Neutrophil (primary cell): ENCODE measurements around the gene CCDC192.
"Not testable (repeated sequence)": the region's sequence is repeated elsewhere in the genome, so short reads cannot be mapped to it uniquely, and the experiment has no call there.

ENCODE experiments used
- H3K27ac ChIP-seq: fragments of 200-600 bp; sonication (generic); 2 replicates; pipeline ENCODE4 v1.5.1; 2016; ENCODE audit warnings: mild to moderate bottlenecking, moderate library complexity
- H3K27me3 ChIP-seq: fragments of 200-600 bp; sonication (generic); 2 replicates; pipeline ENCODE4 v1.6.0; 2016; ENCODE audit warnings: mild to moderate bottlenecking
- H3K36me3 ChIP-seq: fragments of 200-600 bp; sonication (generic); 2 replicates; pipeline ENCODE4 v1.5.1; 2017
- H3K4me1 ChIP-seq, 2 experiments: fragments of 200-600 bp in 1 of 2; sonication (generic) in 1 of 2; 1 replicate in 1 of 2; 2 replicates in 1 of 2; pipeline versions ENCODE4 v1.5.1 to v1.6.1; 2013 to 2016; ENCODE audit warnings: low read depth in 1 of 2, low read length in 1 of 2, mild to moderate bottlenecking in 1 of 2, moderate library complexity in 1 of 2; ENCODE audit not compliant: control insufficient read depth in 1 of 2, insufficient read depth in 1 of 2
- H3K4me3 ChIP-seq, 2 experiments: fragments of 200-600 bp in 1 of 2; sonication (generic) in 1 of 2; 1 replicate in 1 of 2; 2 replicates in 1 of 2; pipeline ENCODE4 v1.5.1; 2013 to 2016; ENCODE audit warnings: low read depth in 1 of 2, low read length in 1 of 2, mild to moderate bottlenecking in 1 of 2, moderate library complexity in 1 of 2
- H3K9me3 ChIP-seq: fragments of 200-600 bp; sonication (generic); 2 replicates; pipeline ENCODE4 v1.5.1; 2016
- CTCF ChIP-seq: fragments of 200-600 bp; sonication (generic); IDR thresholded peaks from 2 replicates; pipeline ENCODE4 v1.5.1; 2016; ENCODE audit warnings: antibody characterized with exemption

The CCDC192 gene

GRCh38 chr5:127741412-127741811 lies 38.2 kb downstream of the CCDC192 start:
- Histone ChIP-seq H3K36me3 (no peaks in the 10 kb centered on the region), H3K27ac (no peak overlapping the region), H3K9me3 (no peaks in the 10 kb centered on the region), H3K4me1 (no peaks in the 10 kb centered on the region), H3K4me3 (no peak overlapping the region), H3K27me3 (no peaks in the 10 kb centered on the region)
- no peak for TF ChIP-seq CTCF

DNA sequence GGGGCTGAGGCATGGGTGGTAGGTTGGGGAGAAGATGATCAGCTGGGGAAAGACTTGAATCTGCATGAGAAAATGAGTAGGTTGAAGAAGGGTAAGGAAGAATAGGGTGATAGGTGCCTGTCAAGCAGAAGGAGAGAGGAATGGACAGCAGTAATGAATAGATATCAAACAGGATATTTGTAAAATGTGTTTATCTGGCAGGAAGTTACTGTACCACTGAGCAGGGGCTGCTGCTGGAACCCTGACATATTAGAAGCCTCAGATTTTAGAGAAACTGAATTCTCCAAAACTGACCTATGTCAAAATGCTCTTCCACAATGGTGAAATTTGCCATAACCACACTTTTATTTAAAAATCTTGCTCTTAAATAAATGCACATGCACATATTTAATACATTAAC lies 41.0 kb downstream of the CCDC192 start:
- Histone ChIP-seq H3K9me3 (no peaks in the 10 kb centered on the region), H3K4me1 (no peaks in the 10 kb centered on the region), H3K4me3 (no peak overlapping the region), H3K27me3 (no peaks in the 10 kb centered on the region), H3K36me3 (no peaks in the 10 kb centered on the region), H3K27ac (no peak overlapping the region)
- TF ChIP-seq CTCF, result no peak

- Histone ChIP-seq H3K9me3 (no peaks in the 10 kb centered on the region), H3K27me3 (no peaks in the 10 kb centered on the region), H3K4me1 (no peaks in the 10 kb centered on the region), H3K27ac (no peak overlapping the region), H3K4me3 (no peak overlapping the region), H3K36me3 (no peaks in the 10 kb centered on the region)
- TF ChIP-seq CTCF, result no peak
Observed at GRCh38 chr5:127746756-127747155, 43.6 kb downstream of the CCDC192 start.

DNA sequence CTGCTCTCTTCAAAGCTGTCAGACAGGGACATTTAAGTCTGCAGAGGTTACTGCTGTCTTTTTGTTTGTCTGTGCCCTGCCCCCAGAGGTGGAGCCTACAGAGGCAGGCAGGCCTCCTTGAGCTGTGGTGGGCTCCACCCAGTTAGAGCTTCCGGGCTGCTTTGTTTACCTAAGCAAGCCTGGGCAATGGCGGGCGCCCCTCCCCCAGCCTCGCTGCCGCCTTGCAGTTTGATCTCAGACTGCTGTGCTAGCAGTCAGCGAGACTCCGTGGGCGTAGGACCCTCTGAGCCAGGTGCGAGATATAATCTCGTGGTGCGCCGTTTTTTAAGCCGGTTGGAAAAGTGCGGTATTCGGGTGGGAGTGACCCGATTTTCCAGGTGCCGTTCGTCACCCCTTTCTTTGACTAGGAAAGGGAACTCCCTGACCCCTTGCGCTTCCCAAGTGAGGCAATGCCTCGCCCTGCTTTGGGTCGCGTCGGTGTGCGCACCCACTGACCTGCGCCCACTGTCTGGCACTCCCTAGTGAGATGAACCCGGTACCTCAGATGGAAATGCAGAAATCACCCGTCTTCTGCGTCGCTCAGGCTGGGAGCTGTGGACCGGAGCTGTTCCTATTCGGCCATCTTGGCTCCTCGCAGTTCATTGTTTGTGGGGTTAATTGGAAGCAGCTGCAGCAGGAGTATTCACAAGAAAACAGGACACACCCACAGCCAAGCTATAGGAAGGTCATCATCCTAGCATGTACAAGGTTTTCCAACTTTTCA lies 49.5 kb downstream of the CCDC192 start:
- not testable (repeated sequence) for H3K27me3 ChIP-seq, H3K4me1 ChIP-seq, H3K4me3 ChIP-seq, H3K27ac ChIP-seq, H3K9me3 ChIP-seq, H3K36me3 ChIP-seq

- H3K4me3 ChIP-seq, result no peak overlapping the region
- no peaks in the 10 kb centered on the region for H3K9me3 ChIP-seq
- H3K27me3 ChIP-seq, result no peaks in the 10 kb centered on the region
- no peaks in the 10 kb centered on the region for H3K36me3 ChIP-seq
- H3K27ac ChIP-seq, result no peak overlapping the region
- H3K4me1 ChIP-seq, result no peaks in the 10 kb centered on the region
- TF ChIP-seq CTCF, result no peak
Observed at GRCh38 chr5:127754259-127754658, 51.1 kb downstream of the CCDC192 start.

GRCh38 chr5:127754706-127755105 lies 51.5 kb downstream of the CCDC192 start:
- H3K4me3 ChIP-seq, result no peak overlapping the region
- TF ChIP-seq CTCF, result no peak
- H3K36me3 ChIP-seq, result no peaks in the 10 kb centered on the region
- H3K27me3 ChIP-seq, result no peaks in the 10 kb centered on the region
- H3K9me3 ChIP-seq, result no peaks in the 10 kb centered on the region
- no peaks in the 10 kb centered on the region for H3K4me1 ChIP-seq
- H3K27ac ChIP-seq, result no peak overlapping the region
